HepG2 (cell line): ENCODE results near the gene LEFTY2. TPM values are rescaled to one million over a fixed set of nuclear protein-coding genes. Genes with fewer than 3 reads are reported as not detected.

Source experiments
- CEBPG ChIP-seq: IDR thresholded peaks from 2 replicates; pipeline ENCODE4 v1.6.1; 2016
- ETV5 ChIP-seq: IDR thresholded peaks from 2 replicates; pipeline ENCODE4 v1.6.1; 2018; ENCODE audit warnings: missing biosample characterization, missing genetic modification reagents, inconsistent platforms, borderline replicate concordance
- FIP1L1 ChIP-seq: fragments of 200-400 bp; formaldehyde crosslinking; IDR thresholded peaks from 2 replicates; pipeline ENCODE4 v1.6.1; 2018; ENCODE audit warnings: low read depth, mild to moderate bottlenecking, low read length, moderate library complexity, borderline replicate concordance; ENCODE audit not compliant: insufficient read depth
- NR3C1 ChIP-seq: sonication (generic); formaldehyde crosslinking; IDR thresholded peaks from 2 replicates; pipeline ENCODE4 v1.4.0; 2020; ENCODE audit warnings: missing genetic modification reagents
- PHF20 ChIP-seq: sonication (generic); formaldehyde crosslinking; IDR thresholded peaks from 2 replicates; pipeline ENCODE4 v1.5.0; 2020; ENCODE audit warnings: mild to moderate bottlenecking, missing genetic modification reagents
- POLR2AphosphoS2 ChIP-seq: IDR thresholded peaks from 2 replicates; pipeline ENCODE4 v1.6.1; 2011; ENCODE audit warnings: low read depth, low read length, improper control_type of control experiment
- SALL1 ChIP-seq: sonication (generic); formaldehyde crosslinking; IDR thresholded peaks from 2 replicates; pipeline ENCODE4 v1.8.0; 2022; ENCODE audit warnings: mild to moderate bottlenecking, missing genetic modification reagents
- SNAI1 ChIP-seq: sonication (generic); formaldehyde crosslinking; IDR thresholded peaks from 2 replicates; pipeline ENCODE4 v1.5.0; 2020; ENCODE audit warnings: mild to moderate bottlenecking, missing genetic modification reagents, borderline replicate concordance
- XRCC5 ChIP-seq: fragments of 200-400 bp; formaldehyde crosslinking; optimal IDR thresholded peaks from 2 replicates; pipeline ENCODE3; 2017; ENCODE audit warnings: mild to moderate bottlenecking, low read length
- ZEB1 ChIP-seq: IDR thresholded peaks from 2 replicates; pipeline ENCODE4 v1.6.1; 2012; ENCODE audit warnings: mild to moderate bottlenecking, low read depth, inconsistent platforms; ENCODE audit not compliant: insufficient replicate concordance
- ZMYM4 ChIP-seq: sonication (generic); formaldehyde crosslinking; IDR thresholded peaks from 2 replicates; pipeline ENCODE4 v1.8.1; 2023; ENCODE audit warnings: mild to moderate bottlenecking, missing genetic modification reagents
- ZNF124 ChIP-seq: sonication (generic); formaldehyde crosslinking; IDR thresholded peaks from 2 replicates; pipeline ENCODE4 v1.4.0; 2020; ENCODE audit warnings: missing genetic modification reagents
- ZNF34 ChIP-seq: sonication (generic); formaldehyde crosslinking; IDR thresholded peaks from 2 replicates; pipeline ENCODE4 v1.4.0; 2020; ENCODE audit warnings: mild to moderate bottlenecking, missing genetic modification reagents, borderline replicate concordance
- ZNF496 ChIP-seq: sonication (generic); formaldehyde crosslinking; IDR thresholded peaks from 2 replicates; pipeline ENCODE4 v1.8.1; 2023; ENCODE audit warnings: mild to moderate bottlenecking, moderate library complexity, missing genetic modification reagents; ENCODE audit not compliant: insufficient replicate concordance
- ZNF572 ChIP-seq: sonication (generic); formaldehyde crosslinking; IDR thresholded peaks from 2 replicates; pipeline ENCODE4 v1.5.1; 2020; ENCODE audit warnings: mild to moderate bottlenecking, missing genetic modification reagents
- ZNF772 ChIP-seq: sonication (generic); formaldehyde crosslinking; IDR thresholded peaks from 2 replicates; pipeline ENCODE4 v1.5.0; 2020; ENCODE audit warnings: mild to moderate bottlenecking, missing genetic modification reagents
- polyA plus RNA-seq, 8 experiments: library from polyadenylated mRNA; depleted of rRNA in 3 of 8; stranded (reverse) in 7 of 8; unstranded in 1 of 8; fragments of >200 nt; fragmentation: Illumina TruSeq in 4 of 8; extraction: Trizol in 4 of 8; gene quantifications; 2 replicates each; pipeline versions ENCODE4 v1.2.1 to v1.2.3, GENCODE V29; 2011 to 2016; ENCODE audit warnings: low read depth in 4 of 8, missing spikeins in 1 of 8, mixed read lengths in 1 of 8; ENCODE audit not compliant: insufficient read depth in 1 of 8
- total RNA-seq, 5 experiments: library from RNA; depleted of rRNA; stranded (reverse); fragments of >200 nt; fragmentation: Illumina TruSeq; extraction: Trizol; gene quantifications; 2 replicates each; pipeline ENCODE4 v1.2.3, GENCODE V29; 2016; ENCODE audit warnings: low read depth in 1 of 5
- TF ChIP-seq, protein P1 (sequence below): sonication (generic); formaldehyde crosslinking; IDR thresholded peaks from 2 replicates; pipeline ENCODE4 v1.5.1; 2020; ENCODE audit warnings: mild to moderate bottlenecking, moderate library complexity, missing genetic modification reagents
- TF ChIP-seq, protein P2 (sequence below): sonication (generic); formaldehyde crosslinking; IDR thresholded peaks from 2 replicates; pipeline ENCODE4 v1.4.0; 2020; ENCODE audit warnings: missing genetic modification reagents, mild to moderate bottlenecking, borderline replicate concordance
- TF ChIP-seq, protein P3 (sequence below): sonication (generic); formaldehyde crosslinking; IDR thresholded peaks from 2 replicates; pipeline ENCODE4 v1.8.1; 2023; ENCODE audit warnings: mild to moderate bottlenecking, missing genetic modification reagents, borderline replicate concordance
- TF ChIP-seq, protein P4 (sequence below): IDR thresholded peaks from 2 replicates; pipeline ENCODE4 v1.6.1; 2016; ENCODE audit warnings: missing biosample characterization, missing genetic modification reagents, low read depth
- TF ChIP-seq, protein P5 (sequence below): sonication (generic); formaldehyde crosslinking; IDR thresholded peaks from 2 replicates; pipeline ENCODE4 v1.8.1; 2023; ENCODE audit warnings: missing genetic modification reagents, inconsistent platforms, borderline replicate concordance
- TF ChIP-seq, protein P6 (sequence below), 2 experiments: fragments of 450-650 bp in 1 of 2; sonication (generic) in 1 of 2; formaldehyde crosslinking; IDR thresholded peaks; 2 replicates each; pipeline versions ENCODE4 v1.5.0 to v1.8.0; 2020 to 2022; ENCODE audit warnings: mild to moderate bottlenecking in 1 of 2, missing genetic modification reagents in 1 of 2

The LEFTY2 gene
- total and polyA plus RNA-seq, 2 of the 13 experiments (the other 11 are each of a cell fraction or from before 2014, with no cell fraction given) = 0.13 to 0.33 TPM

DNA sequence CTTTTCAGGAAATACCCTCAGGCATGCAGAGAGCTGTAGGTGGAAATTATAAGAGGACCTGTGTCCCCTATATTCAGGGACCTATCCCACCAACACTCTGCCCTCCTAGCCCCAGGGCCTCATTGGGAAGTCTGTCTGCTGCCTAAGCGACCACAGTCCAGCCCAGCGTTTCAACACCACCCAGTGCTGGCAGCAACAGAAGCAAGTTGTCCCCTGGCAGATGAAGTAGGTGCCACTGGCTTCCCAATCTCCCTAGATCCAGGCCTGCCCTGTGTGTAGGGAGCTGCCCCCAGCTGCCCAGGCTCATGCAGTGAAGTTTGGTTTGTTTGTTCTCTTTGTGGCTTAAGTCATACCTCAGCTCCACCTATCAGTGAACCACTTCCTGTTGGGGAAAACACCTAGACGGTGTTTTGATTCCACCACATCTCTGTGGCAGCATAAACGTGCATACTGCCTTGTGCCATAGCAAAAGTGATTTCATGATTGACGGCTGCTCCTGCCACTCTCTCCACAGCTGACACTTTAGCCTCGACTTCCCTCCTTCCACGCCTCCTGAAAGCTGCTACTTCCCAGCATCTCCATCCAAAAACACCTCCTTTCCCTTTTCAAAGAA lies 44.0 kb downstream of the LEFTY2 start (continued):
- TF ChIP-seq, protein P1, sequence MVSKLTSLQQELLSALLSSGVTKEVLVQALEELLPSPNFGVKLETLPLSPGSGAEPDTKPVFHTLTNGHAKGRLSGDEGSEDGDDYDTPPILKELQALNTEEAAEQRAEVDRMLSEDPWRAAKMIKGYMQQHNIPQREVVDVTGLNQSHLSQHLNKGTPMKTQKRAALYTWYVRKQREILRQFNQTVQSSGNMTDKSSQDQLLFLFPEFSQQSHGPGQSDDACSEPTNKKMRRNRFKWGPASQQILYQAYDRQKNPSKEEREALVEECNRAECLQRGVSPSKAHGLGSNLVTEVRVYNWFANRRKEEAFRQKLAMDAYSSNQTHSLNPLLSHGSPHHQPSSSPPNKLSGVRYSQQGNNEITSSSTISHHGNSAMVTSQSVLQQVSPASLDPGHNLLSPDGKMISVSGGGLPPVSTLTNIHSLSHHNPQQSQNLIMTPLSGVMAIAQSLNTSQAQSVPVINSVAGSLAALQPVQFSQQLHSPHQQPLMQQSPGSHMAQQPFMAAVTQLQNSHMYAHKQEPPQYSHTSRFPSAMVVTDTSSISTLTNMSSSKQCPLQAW = no peak
- peak; percentile 20; the same call in 1 of the 2 replicates for TF ChIP-seq PHF20 (CRISPR knock-in tag)
- TF ChIP-seq POLR2AphosphoS2 = no peak
- no peak for TF ChIP-seq ZNF496 (CRISPR knock-in tag)
- peak; percentile 18 for TF ChIP-seq XRCC5
- peak; percentile 40; the same call in 1 of the 2 replicates for TF ChIP-seq ZMYM4
- no peak for TF ChIP-seq ZNF572 (CRISPR knock-in tag)
- TF ChIP-seq NR3C1 (CRISPR knock-in tag) = no peak
- TF ChIP-seq, protein P2, sequence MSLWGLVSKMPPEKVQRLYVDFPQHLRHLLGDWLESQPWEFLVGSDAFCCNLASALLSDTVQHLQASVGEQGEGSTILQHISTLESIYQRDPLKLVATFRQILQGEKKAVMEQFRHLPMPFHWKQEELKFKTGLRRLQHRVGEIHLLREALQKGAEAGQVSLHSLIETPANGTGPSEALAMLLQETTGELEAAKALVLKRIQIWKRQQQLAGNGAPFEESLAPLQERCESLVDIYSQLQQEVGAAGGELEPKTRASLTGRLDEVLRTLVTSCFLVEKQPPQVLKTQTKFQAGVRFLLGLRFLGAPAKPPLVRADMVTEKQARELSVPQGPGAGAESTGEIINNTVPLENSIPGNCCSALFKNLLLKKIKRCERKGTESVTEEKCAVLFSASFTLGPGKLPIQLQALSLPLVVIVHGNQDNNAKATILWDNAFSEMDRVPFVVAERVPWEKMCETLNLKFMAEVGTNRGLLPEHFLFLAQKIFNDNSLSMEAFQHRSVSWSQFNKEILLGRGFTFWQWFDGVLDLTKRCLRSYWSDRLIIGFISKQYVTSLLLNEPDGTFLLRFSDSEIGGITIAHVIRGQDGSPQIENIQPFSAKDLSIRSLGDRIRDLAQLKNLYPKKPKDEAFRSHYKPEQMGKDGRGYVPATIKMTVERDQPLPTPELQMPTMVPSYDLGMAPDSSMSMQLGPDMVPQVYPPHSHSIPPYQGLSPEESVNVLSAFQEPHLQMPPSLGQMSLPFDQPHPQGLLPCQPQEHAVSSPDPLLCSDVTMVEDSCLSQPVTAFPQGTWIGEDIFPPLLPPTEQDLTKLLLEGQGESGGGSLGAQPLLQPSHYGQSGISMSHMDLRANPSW (CRISPR knock-in tag) = 0 out of 2 replicates have a peak, but pooled peaks have one; percentile 8
- no peak for TF ChIP-seq SNAI1 (CRISPR knock-in tag)
- no peak for TF ChIP-seq ZNF772 (CRISPR knock-in tag)
- no peak for TF ChIP-seq ZNF124 (CRISPR knock-in tag)
- peak; percentile 44; the same call in 1 of the 2 replicates for TF ChIP-seq CEBPG (CRISPR knock-in tag)
- TF ChIP-seq ZNF34 (CRISPR knock-in tag) = no peak
- TF ChIP-seq, protein P3, sequence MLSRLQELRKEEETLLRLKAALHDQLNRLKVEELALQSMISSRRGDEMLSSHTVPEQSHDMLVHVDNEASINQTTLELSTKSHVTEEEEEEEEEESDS = no peak
- TF ChIP-seq FIP1L1 = no peak
- TF ChIP-seq, protein P4, sequence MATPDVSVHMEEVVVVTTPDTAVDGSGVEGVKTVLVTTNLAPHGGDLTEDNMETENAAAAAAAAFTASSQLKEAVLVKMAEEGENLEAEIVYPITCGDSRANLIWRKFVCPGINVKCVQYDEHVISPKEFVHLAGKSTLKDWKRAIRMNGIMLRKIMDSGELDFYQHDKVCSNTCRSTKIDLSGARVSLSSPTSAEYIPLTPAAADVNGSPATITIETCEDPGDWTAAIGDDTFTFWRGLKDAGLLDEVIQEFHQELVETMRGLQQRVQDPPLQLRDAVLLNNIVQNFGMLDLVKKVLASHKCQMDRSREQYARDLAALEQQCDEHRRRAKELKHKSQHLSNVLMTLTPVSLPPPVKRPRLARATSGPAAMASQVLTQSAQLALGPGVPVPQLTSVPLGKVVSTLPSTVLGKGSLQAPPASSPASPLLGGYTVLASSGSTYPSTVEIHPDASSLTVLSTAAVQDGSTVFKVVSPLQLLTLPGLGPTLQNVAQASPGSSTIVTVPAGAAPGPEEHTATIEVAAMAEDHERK (CRISPR knock-in tag) = no peak
- peak; percentile 64 for TF ChIP-seq SALL1 (CRISPR knock-in tag)
- peak; percentile 80; the same call in 1 of the 2 replicates for TF ChIP-seq ETV5 (CRISPR knock-in tag)
- TF ChIP-seq, protein P5, sequence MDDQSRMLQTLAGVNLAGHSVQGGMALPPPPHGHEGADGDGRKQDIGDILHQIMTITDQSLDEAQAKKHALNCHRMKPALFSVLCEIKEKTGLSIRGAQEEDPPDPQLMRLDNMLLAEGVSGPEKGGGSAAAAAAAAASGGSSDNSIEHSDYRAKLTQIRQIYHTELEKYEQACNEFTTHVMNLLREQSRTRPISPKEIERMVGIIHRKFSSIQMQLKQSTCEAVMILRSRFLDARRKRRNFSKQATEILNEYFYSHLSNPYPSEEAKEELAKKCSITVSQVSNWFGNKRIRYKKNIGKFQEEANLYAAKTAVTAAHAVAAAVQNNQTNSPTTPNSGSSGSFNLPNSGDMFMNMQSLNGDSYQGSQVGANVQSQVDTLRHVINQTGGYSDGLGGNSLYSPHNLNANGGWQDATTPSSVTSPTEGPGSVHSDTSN (CRISPR knock-in tag) = no peak
- no peak for TF ChIP-seq ZEB1
- TF ChIP-seq, protein P6, sequence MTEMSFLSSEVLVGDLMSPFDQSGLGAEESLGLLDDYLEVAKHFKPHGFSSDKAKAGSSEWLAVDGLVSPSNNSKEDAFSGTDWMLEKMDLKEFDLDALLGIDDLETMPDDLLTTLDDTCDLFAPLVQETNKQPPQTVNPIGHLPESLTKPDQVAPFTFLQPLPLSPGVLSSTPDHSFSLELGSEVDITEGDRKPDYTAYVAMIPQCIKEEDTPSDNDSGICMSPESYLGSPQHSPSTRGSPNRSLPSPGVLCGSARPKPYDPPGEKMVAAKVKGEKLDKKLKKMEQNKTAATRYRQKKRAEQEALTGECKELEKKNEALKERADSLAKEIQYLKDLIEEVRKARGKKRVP (CRISPR knock-in tag; IDR thresholded peaks at IDR 0.05) = no peak
